Osteoblast (primary cell): Measurements from ENCODE around the gene CORIN. TPM values are rescaled to one million over a fixed set of nuclear protein-coding genes. Genes with fewer than 3 reads are reported as not detected.

Experiments used
- DNase-seq: peaks from one replicate; pipeline ENCODE4 v3.0.0; 2011; ENCODE audit warnings: low spot score, mixed read lengths; ENCODE audit not compliant: insufficient read length; ENCODE audit errors: missing footprints
- H2AFZ ChIP-seq: 2 replicates; pipeline ENCODE4 v1.6.0; 2011; ENCODE audit warnings: mild to moderate bottlenecking, low read length
- H3K27ac ChIP-seq: 2 replicates; pipeline ENCODE4 v1.5.1; 2011; ENCODE audit warnings: mild to moderate bottlenecking, low read depth, low read length, moderate library complexity
- H3K27me3 ChIP-seq: 2 replicates; pipeline ENCODE4 v1.6.0; 2012; ENCODE audit warnings: mild to moderate bottlenecking, control low read depth, inconsistent platforms, low read length, moderate library complexity; ENCODE audit not compliant: insufficient read depth
- H3K36me3 ChIP-seq: 2 replicates; pipeline ENCODE4 v1.5.1; 2011; ENCODE audit warnings: mild to moderate bottlenecking, low read length, control low read depth, moderate library complexity; ENCODE audit not compliant: insufficient read depth
- H3K4me1 ChIP-seq: 2 replicates; pipeline ENCODE4 v1.5.1; 2011; ENCODE audit warnings: mild to moderate bottlenecking, low read length, control low read depth, moderate library complexity; ENCODE audit not compliant: insufficient read depth
- H3K4me2 ChIP-seq: 2 replicates; pipeline ENCODE4 v1.6.0; 2011; ENCODE audit warnings: mild to moderate bottlenecking, low read length; ENCODE audit not compliant: insufficient read depth
- H3K4me3 ChIP-seq: fragments of 200-600 bp; sonication (generic); 3 replicates; pipeline ENCODE4 v1.5.1; 2012; ENCODE audit warnings: mild to moderate bottlenecking, low read length, inconsistent platforms; ENCODE audit not compliant: insufficient read depth
- H3K79me2 ChIP-seq: 2 replicates; pipeline ENCODE4 v1.6.0; 2012; ENCODE audit warnings: mild to moderate bottlenecking, low read length, control low read depth, inconsistent platforms; ENCODE audit not compliant: insufficient read depth
- H3K9me3 ChIP-seq: 2 replicates; pipeline ENCODE4 v1.5.1; 2011; ENCODE audit warnings: low read depth, low read length, control low read depth
- H4K20me1 ChIP-seq: 2 replicates; pipeline ENCODE4 v1.6.0; 2012; ENCODE audit warnings: mild to moderate bottlenecking, low read length, control low read depth; ENCODE audit not compliant: insufficient read depth
- CTCF ChIP-seq: IDR thresholded peaks from 2 replicates; pipeline ENCODE4 v1.5.1; 2011; ENCODE audit warnings: mild to moderate bottlenecking, low read depth, low read length, moderate library complexity; ENCODE audit errors: extremely low read depth
- total RNA-seq: library from RNA; depleted of rRNA; stranded (reverse); fragments of >200 nt; gene quantifications from 2 replicates; pipeline ENCODE4 v1.2.3, GENCODE V29; 2012

Gene CORIN
- total RNA-seq, 1 donor = 0.36 TPM

GRCh38 chr4:47733302-47734175 lies 104.3 kb downstream of the CORIN start:
- H3K4me3 ChIP-seq = no peak overlapping the region
- no peaks in the 10 kb centered on the region for H3K79me2 ChIP-seq
- no peaks in the 10 kb centered on the region for H3K36me3 ChIP-seq
- no peak overlapping the region for H2AFZ ChIP-seq
- H3K4me1 ChIP-seq = no peaks in the 10 kb centered on the region
- H3K27ac ChIP-seq = no peak overlapping the region
- no peaks in the 10 kb centered on the region for H4K20me1 ChIP-seq
- H3K27me3 ChIP-seq = peaks cover 3% of the 10 kb centered on the region
- DNase-seq = peak; percentile 22
- H3K4me2 ChIP-seq = no peak overlapping the region
- H3K9me3 ChIP-seq = no peaks in the 10 kb centered on the region
- TF ChIP-seq CTCF = no peak

DNA sequence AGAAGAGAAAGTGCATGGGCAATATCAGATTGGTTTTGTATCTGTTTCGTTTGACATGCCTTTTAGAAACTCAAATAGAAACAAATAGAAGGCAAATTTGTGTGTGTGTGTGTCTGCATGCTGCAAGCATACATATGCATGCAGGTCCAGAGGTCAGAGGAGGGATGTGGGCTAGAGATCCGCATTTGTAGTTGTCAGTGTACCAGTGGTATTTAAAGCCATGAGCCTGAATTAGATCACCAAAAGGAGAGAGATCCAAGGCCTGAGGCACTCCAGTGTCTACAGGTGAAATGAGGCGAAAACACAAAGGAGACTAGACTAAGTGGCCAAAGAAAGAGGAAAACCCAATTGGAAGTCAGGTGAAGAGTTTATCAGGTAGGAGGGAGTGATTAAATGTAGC lies 106.7 kb downstream of the CORIN start:
- no peak overlapping the region for H3K27ac ChIP-seq
- no peak overlapping the region for H2AFZ ChIP-seq
- no peaks in the 10 kb centered on the region for H3K4me1 ChIP-seq
- no peaks in the 10 kb centered on the region for H3K79me2 ChIP-seq
- peaks cover 3% of the 10 kb centered on the region for H3K27me3 ChIP-seq
- no peaks in the 10 kb centered on the region for H4K20me1 ChIP-seq
- no peak for DNase-seq
- H3K4me3 ChIP-seq = no peak overlapping the region
- H3K4me2 ChIP-seq = no peak overlapping the region
- TF ChIP-seq CTCF = no peak
- H3K9me3 ChIP-seq = no peaks in the 10 kb centered on the region
- H3K36me3 ChIP-seq = no peaks in the 10 kb centered on the region

- no peaks in the 10 kb centered on the region for H3K9me3 ChIP-seq
- H3K36me3 ChIP-seq = no peaks in the 10 kb centered on the region
- no peak overlapping the region for H3K27ac ChIP-seq
- DNase-seq = peak; percentile 72
- no peak overlapping the region for H2AFZ ChIP-seq
- no peaks in the 10 kb centered on the region for H3K79me2 ChIP-seq
- H4K20me1 ChIP-seq = no peaks in the 10 kb centered on the region
- no peaks in the 10 kb centered on the region for H3K4me1 ChIP-seq
- H3K4me2 ChIP-seq = peak overlapping the region; percentile 23
- no peak for TF ChIP-seq CTCF
- no peak overlapping the region for H3K4me3 ChIP-seq
- peaks cover 3% of the 10 kb centered on the region for H3K27me3 ChIP-seq
Observed at GRCh38 chr4:47729131-47729680, 108.7 kb downstream of the CORIN start.

- H4K20me1 ChIP-seq = no peaks in the 10 kb centered on the region
- no peaks in the 10 kb centered on the region for H3K79me2 ChIP-seq
- peaks cover 5% of the 10 kb centered on the region for H3K27me3 ChIP-seq
- no peak overlapping the region for H3K27ac ChIP-seq
- no peaks in the 10 kb centered on the region for H3K36me3 ChIP-seq
- H3K4me3 ChIP-seq = no peak overlapping the region
- no peak overlapping the region for H2AFZ ChIP-seq
- H3K4me1 ChIP-seq = no peaks in the 10 kb centered on the region
- H3K4me2 ChIP-seq = no peak overlapping the region
- DNase-seq = no peak
- no peak for TF ChIP-seq CTCF
- H3K9me3 ChIP-seq = no peaks in the 10 kb centered on the region
Observed at GRCh38 chr4:47721892-47722575, 115.8 kb downstream of the CORIN start.
